Breast epithelium (tissue), 3 donors: Measurements from ENCODE around the gene GNAL.

Source experiments
- POLR2A ChIP-seq: fragments of 450-650 bp; IDR thresholded peaks from one replicate; pipeline ENCODE4 v1.6.1; 2016; ENCODE audit warnings: antibody characterized with exemption, mild to moderate bottlenecking, moderate library complexity
- POLR2AphosphoS5 ChIP-seq, 3 donors: sonication (generic); formaldehyde crosslinking; IDR thresholded peaks; one replicate each; pipeline ENCODE4 v1.6.1; 2017; ENCODE audit warnings: antibody characterized with exemption in 3 of 3
- TF ChIP-seq, protein P1 (sequence below), 3 donors: fragments of 450-650 bp; IDR thresholded peaks; one replicate each; pipeline ENCODE4 v1.5.1; 2016 to 2017; ENCODE audit warnings: antibody characterized with exemption in 3 of 3, mild to moderate bottlenecking in 3 of 3, moderate library complexity in 3 of 3

DNA sequence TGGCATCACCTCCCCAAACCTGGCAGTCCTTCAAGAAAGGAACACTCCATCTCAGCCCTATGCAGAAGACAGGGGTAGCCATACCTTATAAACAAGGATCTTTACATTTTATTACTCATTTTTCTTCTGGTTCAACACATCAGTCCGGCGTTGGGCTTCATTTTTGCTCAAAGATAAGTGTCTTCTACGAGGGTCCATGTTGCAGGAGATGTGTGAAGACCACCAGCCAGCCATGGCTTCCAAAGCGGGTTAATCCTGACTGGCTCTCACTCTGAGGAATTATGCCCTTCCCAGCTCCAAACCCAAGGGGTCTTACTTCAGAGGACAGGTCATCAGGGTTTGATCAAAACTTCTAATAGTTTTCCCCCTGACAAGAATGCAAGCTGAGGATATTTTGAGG, 23.9 kb upstream of the GNAL start:
- TF ChIP-seq, protein P1, sequence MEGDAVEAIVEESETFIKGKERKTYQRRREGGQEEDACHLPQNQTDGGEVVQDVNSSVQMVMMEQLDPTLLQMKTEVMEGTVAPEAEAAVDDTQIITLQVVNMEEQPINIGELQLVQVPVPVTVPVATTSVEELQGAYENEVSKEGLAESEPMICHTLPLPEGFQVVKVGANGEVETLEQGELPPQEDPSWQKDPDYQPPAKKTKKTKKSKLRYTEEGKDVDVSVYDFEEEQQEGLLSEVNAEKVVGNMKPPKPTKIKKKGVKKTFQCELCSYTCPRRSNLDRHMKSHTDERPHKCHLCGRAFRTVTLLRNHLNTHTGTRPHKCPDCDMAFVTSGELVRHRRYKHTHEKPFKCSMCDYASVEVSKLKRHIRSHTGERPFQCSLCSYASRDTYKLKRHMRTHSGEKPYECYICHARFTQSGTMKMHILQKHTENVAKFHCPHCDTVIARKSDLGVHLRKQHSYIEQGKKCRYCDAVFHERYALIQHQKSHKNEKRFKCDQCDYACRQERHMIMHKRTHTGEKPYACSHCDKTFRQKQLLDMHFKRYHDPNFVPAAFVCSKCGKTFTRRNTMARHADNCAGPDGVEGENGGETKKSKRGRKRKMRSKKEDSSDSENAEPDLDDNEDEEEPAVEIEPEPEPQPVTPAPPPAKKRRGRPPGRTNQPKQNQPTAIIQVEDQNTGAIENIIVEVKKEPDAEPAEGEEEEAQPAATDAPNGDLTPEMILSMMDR (IDR thresholded peaks at IDR 0.05) = no peak
- TF ChIP-seq POLR2A = no peak
- TF ChIP-seq POLR2AphosphoS5 (IDR thresholded peaks at IDR 0.05) = no peak
